HepG2 (cell line): Measurements from ENCODE around the gene EIF4G3.
A peak's percentile ranks its signal among the peaks of the same experiment; 100 is the strongest.

Experiments used
- CTCF ChIP-seq: sonication (generic); formaldehyde crosslinking; IDR thresholded peaks from 2 replicates; pipeline ENCODE4 v1.5.0; 2020; ENCODE audit warnings: mild to moderate bottlenecking, missing genetic modification reagents, moderate library complexity
- HCFC1 ChIP-seq: fragments of 150-350 bp; IDR thresholded peaks from 2 replicates; pipeline ENCODE4 v1.6.1; 2014; ENCODE audit warnings: low read depth, low read length
- HMGXB3 ChIP-seq: sonication (generic); formaldehyde crosslinking; IDR thresholded peaks from 2 replicates; pipeline ENCODE4 v1.4.0; 2020; ENCODE audit warnings: missing genetic modification reagents, borderline replicate concordance
- LBX2 ChIP-seq: sonication (generic); formaldehyde crosslinking; IDR thresholded peaks from 2 replicates; pipeline ENCODE4 v1.5.0; 2020; ENCODE audit warnings: missing genetic modification reagents, mild to moderate bottlenecking, borderline replicate concordance
- MTA3 ChIP-seq: sonication (generic); formaldehyde crosslinking; IDR thresholded peaks from 2 replicates; pipeline ENCODE4 v1.4.0; 2020; ENCODE audit warnings: missing genetic modification reagents
- NR2C2 ChIP-seq: sonication (generic); formaldehyde crosslinking; IDR thresholded peaks from 2 replicates; pipeline ENCODE4 v1.4.0; 2020; ENCODE audit warnings: missing genetic modification reagents, mild to moderate bottlenecking, moderate library complexity, borderline replicate concordance
- POLR2A ChIP-seq, 2 experiments: IDR thresholded peaks; 2 replicates each; pipeline ENCODE4 v1.6.1; 2011; ENCODE audit warnings: low read depth in 2 of 2, low read length in 2 of 2, mild to moderate bottlenecking in 1 of 2, moderate library complexity in 1 of 2; ENCODE audit not compliant: insufficient read depth in 1 of 2
- SIX4 ChIP-seq: sonication (generic); formaldehyde crosslinking; IDR thresholded peaks from 2 replicates; pipeline ENCODE4 v1.4.0; 2020; ENCODE audit warnings: missing genetic modification reagents

GRCh38 chr1:21216835-21217811 is 40.4 kb upstream of the EIF4G3 start:
- no peak for TF ChIP-seq POLR2A (IDR thresholded peaks at IDR 0.05; ENCODE audit: insufficient read depth in 1 of 2, low read depth in 2 of 2, low read length in 2 of 2)
- TF ChIP-seq MTA3 (CRISPR knock-in tag) = no peak
- no peak for TF ChIP-seq HCFC1
- TF ChIP-seq CTCF (CRISPR knock-in tag) = peak; percentile 82
- no peak for TF ChIP-seq NR2C2
- TF ChIP-seq LBX2 = no peak
- no peak for TF ChIP-seq HMGXB3 (CRISPR knock-in tag)
- no peak for TF ChIP-seq SIX4 (CRISPR knock-in tag)
